RCC 7860 (cell line): ENCODE measurements around the gene N4BP2.

ENCODE experiments used
- DNase-seq: peaks from one replicate; pipeline ENCODE4 v3.0.0-alpha.2; 2015; ENCODE audit warnings: low spot score
- FAIRE-seq: peaks from 2 replicates; lab custom pipeline; 2012; peaks lifted over from hg19 to GRCh38; lab: Jason Lieb, UNC

N4BP2 gene

DNA sequence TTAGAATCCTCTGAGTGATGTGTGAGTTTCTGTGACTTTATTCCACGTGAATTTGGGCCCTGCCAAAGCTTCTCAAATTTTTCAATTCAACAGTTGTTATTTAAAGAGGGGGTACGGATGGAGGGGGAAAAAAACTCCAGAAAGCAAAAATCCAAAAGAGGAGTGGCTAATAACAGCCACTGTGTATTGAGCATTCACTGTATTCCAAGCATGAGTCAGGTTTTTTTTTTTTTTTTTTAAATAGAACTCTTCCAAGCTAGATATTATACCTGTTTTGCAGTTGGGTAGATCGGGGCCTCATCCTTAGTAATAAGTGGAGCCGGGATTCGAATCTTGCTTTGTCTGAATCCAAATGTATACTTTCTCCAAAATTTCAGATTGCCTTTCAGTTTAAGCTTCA lies 133.8 kb downstream of the N4BP2 start:
- no peak for FAIRE-seq

DNA sequence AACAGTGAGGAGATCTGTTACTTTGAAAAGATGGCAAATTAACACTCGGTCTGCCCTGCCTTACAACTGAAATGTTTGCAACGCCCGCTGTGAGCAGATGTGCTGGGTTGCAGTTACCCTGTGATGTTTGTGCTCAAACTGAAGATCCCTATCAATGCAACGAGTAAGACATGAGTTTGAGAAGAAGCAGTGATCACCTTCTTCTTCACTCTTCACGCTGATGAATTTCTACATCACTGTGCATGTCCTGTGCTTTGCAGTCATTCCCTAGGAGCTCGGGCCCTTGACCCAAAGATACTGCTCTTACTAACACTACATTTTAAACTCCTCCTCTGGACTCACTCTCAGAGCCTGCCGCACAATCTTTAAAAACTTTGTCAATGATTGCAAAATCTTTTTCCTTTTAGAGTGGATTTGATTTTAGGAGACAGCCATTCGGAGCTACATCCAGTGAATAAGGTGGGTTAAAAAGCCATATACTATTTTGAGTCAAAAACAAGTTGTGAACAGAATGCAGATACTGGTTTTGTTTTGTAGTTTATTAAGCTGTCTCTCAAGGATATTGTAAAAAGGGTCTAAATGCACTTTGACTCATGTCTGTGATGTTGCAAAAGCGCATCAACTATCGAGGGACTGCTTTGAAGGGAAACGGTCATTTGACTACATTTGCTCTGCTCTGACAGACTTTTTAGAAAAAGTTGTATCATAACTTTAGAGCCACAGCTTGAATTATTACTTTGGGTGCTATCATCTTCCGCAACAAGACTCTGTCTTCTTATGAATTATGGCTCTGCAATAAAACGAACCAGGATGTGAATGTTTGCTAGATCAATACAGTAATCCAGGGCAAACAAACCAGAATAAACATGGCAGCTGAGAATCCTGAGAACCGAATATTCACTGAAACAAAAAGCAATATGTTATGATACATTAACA lies 134.5 kb downstream of the N4BP2 start:
- no peak for DNase-seq
- no peak for FAIRE-seq

More for the DNA sequence above, 133.8 kb downstream of the N4BP2 start:
- no peak for DNase-seq

DNA sequence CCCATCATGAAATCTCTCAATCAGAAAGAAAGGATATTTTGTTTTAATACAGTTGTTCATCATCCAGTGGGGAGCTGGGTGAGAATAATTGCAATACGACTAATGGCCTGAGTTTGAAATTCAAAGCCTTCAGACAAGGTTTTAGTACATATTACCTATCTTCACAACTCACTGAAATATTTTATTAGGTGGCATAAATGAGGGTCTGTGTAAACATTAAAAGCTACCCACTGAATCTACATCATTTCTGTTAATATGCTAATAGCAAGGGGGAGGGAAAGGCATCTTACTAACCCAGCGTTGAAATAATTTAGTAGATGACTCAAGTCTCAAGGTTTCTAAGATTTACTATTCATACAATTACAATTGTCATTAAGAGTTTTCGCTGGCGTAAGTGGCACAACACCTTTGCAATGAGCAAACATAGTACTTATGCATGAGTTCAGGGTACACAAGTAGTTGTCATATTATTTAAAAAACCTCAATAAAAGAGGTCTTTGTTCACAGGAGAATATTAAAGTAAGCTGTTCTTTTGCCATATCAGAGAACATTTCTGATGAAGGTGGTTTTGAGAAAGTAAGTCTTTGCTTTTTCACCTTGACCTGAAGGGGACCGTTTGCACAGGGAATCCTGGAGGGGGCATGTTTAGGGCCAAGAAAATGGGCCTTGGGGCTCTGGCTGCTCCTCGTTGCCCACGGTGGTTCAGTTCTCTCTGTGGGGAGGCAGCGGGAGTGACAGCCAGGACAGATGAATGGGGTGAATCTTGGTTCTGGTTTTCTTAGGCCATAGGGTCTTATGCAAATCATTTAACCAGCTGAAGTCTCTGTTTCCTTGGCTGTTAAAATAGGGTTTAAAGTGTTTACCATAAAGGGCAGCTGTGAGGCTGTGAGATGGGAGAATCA lies 135.7 kb downstream of the N4BP2 start:
- FAIRE-seq (no peak), DNase-seq (no peak)

DNA sequence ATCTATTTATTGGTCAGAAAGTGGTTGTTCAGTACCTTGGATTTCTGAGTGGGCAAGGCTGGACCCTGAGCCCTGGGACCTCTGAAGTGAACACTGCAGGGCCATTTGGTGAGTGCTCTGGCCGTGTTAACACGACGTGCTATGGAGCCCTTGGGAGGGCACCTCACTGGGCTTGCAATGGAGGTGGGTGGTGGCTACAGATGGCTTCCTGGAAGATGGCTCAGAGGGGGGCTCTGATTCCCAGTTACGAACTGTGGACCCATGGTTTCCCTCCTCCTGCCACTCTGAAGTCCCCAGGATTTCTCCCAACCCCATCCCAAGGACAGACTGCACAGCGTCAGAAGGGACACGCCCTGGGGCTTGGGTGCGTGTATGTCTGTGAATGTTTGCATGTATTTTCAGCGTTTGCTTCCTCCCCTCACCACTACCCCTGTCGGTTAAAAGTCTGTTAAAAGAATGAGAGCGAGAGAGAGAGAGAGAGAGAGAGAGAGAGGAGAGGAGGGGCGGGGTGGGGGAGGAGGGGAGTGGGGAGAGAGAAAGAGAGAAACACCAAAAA lies 136.4 kb downstream of the N4BP2 start:
- no peak for FAIRE-seq
- no peak for DNase-seq

DNA sequence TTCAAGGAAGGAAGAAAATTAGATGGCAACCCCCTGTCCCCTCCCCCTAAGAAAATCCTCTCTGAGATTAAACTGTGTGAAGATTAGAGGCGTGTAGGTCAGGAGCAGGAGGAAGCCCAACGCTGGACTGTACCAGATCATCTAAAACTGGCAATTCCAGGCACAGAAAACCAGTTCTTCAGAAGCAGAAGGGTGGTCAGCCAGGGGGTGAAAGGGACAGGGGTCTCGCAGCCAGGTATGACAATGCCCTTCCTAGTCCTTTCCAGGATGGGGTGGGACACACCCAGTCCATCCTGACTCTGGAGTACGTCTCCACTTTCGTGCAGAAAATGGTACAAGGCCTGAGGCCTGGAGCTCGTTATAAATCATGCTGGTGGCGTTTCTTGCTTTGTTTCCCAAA lies 136.9 kb downstream of the N4BP2 start:
- FAIRE-seq (no peak), DNase-seq (no peak)

DNA sequence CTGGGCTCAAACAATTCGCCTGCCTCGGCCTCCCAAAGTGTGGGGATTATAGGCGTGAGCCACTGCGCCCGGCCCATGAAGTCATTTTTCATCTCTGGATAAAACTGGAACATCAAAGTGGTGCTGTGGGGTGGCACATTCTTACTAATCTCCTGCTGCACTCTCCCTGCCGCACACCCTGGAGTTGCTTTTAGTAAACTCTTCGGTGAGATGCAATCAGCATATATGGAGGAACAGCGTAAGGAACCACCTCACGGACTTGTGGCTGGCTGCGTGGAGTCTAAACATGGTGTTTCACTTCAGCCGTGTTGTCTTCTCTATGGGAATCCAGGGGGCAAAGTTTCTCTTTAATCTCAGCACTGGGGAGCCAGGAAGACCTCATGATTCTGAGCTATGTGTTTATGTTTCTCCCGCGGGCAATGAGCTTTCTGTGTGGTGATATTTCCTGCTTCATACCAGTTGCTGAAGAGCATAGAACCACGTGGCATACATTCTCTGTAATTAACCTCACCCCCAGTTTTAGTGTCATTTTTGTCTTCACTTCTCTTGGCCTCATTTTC lies 138.0 kb downstream of the N4BP2 start:
- FAIRE-seq, result no peak
- DNase-seq, result no peak

DNA sequence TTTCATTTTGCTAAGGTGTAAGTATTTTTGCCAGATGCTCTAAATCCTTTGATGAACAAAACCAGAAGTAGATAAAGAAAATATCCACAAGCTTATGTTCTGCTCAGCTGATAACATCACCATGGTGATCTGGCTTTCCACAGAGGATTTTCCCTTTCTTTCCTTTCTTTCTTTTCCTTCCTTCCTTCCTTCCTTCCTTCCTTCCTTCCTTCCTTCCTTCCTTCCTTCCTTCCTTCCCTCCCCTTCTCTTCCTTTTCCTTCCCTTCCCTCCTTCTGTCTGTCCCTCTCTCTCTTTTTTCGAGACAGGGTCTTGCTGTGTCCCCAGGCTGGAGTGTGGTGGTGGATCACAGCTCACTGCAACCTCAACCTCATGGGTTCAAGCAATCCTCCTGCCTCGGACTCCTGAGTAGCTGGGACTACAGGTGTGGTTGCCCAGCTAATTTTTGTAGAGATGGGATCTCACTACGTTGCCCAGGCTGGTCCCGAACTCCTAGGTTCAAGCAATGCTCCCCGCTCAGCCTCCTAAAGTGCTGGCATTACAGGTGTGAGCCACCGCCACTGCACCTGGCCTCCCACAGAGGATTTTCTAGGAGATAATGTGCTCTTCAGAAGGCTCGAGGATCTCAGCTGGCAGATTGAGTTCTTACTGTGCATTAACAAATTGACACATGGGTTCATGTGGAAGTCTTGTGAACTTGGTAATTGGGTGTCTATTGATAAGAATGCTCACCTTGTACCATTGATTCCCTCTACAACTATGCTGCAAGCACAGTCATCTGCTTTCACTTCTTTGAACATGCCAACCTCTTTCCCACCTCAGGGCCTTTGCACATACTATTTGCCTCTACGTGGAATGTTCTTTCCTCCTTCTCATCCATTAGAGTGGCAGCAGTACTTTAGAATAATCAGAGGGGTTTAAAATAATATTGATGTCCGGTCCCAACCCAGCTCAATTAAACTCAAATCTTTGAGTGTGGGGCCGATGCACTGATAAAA lies 138.8 kb downstream of the N4BP2 start:
- DNase-seq (no peak), FAIRE-seq (no peak)

DNA sequence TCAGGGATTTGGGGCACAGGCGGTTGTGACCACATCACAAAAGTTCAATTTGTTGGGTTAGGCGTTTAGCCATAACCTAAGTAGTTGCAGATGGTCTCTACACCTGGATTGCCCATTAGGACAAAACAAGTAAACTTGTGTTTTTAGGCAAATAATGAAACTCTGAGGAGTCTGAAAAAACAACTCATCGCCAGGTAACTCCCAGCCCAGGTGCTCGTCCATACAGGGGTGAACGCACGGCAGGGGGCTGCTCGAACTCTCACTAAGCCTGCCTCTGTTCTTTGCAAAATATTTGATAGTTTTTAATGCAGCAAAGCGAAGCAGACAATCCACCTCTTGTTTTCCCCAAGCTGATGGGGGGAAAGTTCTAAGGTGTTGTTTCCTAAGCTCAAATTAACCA lies 139.6 kb downstream of the N4BP2 start:
- no peak for FAIRE-seq
- DNase-seq, result no peak

DNA sequence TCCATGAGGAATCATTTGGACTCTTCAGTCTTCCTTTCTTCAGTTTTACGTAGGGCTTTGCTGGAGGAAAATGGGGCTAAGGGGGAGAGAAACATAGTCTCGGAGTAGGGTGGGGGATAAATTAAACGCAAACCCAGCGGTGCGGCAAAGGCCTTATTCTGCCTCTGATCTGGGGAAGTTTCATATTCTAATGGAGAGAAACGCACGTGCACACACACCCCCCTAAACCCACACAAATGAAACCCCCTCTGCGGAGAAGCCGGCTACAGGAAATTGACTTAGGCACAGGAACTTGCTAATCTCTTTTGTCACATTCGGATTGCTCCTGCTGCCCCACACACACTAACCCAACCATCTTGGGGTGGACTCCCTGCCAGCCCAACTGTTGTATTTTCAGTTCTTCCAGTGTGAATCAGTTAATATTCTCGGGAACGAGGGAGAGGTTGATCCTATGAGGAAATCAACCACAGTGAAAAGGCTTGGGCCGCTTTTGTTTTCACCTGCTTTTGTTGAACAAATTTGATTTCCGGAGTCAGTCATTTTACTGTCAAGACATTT lies 140.2 kb downstream of the N4BP2 start, which contains the start of gene RHOH:
Gene RHOH, plus strand, starts transcription at position 308 of the 558 bp plus-strand sequence. CDS start 46,356 bp downstream, outside the sequence.
- FAIRE-seq (no peak), DNase-seq (no peak)

DNA sequence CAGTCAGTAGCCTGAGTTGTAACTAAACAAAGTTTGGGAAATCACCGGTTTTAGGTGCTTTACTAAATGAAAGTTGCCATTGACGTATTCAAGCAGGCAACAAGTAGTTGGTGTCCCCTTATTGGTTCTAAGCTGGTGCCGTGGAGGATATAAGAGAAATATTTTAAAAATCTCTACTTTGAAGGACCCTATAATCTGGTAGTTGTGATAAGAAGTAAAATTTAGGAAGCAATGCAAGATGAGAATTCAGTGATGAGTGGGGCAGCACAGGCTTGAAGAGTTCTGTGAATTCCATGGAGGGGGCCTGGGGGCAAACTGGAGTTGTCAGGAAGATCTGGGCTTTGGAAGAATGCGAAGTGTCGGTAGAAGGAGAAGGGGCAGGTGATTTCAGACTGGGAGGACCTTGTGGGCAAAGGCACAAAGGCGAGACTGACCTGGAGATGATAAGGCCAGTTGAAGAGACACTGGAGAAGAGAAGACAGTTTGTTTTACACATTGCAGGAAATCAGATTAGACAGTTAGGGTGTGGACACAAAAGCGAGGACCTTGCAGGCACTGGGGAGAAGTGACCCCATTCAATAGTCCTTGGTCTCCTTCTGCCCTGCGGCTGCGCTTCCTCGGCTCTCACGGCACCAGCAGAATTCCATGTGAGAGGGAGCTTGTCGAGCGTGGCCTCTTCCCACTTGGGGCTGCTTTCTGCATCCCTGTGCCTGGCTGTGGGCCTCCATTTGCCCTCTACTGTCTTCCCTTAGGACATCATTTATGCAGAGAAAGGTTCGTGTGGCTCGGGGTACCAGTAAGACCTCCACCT lies 141.4 kb downstream of the N4BP2 start:
- FAIRE-seq (no peak), DNase-seq (no peak)

DNA sequence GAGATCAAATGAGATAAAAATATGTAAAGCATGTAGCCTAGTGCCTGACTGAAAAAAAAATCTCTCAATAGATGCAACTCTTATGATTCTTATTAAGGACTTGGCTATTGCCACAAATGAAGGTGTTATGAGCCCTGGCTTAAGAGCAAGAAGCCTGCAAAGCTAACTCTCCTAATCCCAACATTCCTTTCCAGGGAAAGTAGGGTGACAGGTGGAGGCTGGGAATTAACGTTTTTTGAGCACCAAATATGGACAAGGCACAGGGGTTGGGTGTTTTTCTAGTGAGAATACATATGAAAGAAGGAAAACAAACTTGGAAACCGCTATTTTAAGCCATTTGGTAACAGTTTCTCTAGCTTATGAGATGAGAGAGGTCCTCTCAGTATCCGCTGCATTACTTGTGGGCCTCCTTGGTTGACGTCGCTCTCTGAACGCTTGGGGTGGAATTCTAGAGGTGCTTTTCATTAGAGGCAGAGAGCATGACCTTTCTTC lies 142.6 kb downstream of the N4BP2 start:
- no peak for FAIRE-seq

DNA sequence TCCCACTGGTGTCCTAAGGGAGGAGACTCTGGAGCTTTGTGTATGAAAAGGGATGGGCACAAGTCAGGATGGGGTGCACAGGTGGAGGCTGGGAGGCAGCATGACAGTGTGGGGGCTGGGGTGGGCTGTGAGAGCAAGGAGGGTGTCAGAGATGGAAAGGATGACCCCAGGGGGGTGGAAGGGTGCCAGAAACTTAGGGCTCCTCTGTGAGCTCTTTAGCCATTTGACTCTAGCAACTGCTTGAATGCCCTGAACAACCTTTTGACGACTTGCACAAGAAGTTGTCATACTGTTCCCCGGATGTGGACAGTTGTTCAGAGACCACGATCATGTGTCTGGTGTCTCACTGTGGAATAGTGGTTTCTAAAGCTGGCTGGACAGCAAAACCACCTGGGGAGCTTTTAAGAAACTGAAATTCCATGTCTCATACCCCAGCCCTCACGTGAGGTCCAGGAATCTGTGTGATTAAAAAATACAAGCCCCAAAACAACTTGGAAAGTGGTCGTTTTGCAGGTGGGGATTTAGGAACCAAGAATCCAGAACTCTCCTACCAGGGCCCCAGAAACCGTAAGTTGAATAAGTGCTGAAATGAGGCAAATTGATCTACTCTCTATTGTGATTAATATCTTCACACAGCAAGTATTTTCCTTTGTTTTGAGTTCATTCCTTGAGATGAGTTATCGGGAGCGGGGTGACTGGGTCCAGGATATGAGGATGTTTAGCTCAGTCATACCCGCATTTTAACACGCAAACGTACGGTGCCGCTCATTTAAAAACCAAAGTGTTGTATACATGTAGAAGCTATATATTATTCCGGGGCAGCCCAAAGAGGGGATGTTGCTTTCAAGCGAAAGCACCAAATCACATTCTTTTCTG lies 143.6 kb downstream of the N4BP2 start:
- FAIRE-seq (no peak), DNase-seq (no peak)

More for the DNA sequence above, 142.6 kb downstream of the N4BP2 start:
- DNase-seq, result no peak

DNA sequence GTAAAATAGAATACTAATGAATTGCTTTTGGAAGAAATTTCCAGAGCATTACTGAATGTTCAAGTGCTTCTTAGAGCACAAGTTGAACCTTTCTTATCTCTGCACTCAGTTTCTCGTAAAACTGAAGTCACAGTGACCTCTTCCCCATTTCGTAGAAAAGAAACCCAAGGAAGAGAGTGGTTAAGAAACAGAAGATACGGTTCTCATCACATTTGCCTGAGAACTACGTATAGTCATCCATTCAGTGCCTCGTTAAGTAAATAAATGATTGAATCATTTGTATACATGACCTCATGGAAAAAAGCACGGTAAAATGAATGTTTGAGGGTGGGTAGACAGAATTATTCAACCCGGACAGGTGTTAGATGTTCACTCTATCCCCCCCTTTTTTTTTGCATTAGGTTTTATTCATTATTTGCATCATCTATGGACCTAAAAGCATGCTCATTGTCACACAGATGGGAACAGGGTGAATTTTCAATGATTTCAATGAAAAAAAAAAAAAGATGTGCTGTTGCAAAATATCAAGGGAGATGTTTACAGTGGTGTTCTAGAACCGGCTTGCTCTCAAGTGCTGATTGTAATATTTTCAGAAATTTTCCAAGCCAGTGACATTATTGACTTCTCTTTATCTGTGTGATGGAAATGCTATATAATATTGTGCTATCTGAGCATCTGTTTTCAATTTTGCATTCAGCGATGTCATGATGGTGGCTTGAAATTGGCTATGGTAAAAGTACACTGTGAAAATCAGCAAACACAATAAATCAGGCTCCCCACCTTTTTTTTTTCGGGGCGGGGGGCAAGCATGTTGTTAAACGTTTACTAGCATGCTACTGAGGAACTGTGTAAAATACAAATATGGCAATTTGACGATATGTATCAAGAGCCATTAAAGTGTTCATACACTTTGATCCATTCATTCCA lies 144.5 kb downstream of the N4BP2 start:
- DNase-seq, result no peak
- no peak for FAIRE-seq

DNA sequence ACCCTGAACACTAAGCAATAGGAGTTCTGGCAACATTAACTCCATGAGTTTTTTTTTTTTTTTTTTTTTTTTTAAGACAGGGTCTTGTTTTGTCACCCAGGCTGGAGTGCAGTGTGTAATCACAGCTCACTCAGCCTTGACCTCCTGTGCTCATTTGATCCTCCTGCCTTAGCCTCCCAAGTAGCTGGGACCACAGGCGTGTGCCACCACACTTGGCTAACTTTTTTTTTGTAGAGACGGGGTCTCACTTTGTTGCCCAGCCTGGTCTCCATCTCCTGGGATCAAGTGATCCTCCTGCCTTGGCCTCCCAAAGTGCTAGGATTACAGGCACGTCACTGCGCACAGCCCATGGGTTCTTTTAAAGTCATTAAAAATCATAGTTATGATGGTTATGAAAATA lies 145.2 kb downstream of the N4BP2 start:
- DNase-seq (no peak), FAIRE-seq (no peak)

DNA sequence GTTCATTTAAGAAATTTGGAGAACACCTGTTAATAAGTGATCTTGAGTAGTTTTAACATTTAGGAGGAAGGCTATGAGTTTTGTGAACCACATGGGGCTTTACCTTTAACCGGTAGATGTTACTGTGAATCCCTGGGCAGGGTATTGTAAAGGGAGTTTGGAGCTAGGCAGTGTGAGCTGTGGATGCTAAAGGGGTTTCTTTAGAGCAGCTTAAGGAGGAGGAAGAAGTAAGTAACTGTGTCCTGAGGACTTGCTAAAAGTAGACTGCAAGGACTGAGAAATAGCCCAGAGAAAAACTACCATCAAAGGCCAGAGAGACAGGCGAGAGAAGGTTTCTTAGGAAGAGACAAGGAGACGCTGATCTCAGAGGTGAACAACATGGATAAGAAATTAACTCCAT lies 145.8 kb downstream of the N4BP2 start:
- DNase-seq (no peak), FAIRE-seq (no peak)

DNA sequence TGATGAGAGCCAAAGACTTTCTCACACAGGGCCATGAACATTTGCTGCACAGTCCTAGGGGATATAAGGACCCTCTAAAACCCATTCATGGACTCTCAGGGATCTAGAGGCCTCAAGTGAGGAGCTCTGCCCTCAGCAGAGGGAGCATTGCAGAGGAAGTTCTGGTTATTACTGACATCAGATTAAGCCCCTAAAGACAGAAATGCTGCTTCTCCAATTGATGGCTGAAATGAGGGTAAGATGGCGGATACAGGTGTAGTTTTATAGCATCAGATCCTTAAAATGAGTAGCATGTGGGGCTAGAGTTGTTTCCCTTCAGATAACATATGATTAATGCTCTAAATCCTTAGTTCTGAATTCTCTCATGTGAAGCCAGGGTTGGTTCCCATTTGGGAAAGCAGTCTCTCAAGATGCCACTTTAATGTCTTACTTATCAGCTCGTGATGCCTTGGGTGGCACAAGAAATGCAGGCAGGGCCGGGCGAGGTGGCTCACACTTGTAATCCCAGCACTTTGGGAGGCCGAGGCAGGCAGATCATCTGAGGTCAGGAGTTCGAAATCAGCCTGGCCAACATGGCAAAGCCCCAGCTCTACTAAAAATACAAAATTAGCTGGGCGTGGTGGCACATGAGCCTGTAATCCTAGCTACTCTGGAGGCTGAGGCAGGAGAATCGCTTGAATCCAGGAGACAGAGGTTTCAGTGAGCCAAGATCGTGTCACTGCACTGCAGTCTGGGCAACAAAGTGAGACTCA lies 148.0 kb downstream of the N4BP2 start:
- DNase-seq, result no peak
- no peak for FAIRE-seq
